HG03457 (cell line): ENCODE measurements around the gene GTPBP3.

Source experiments
- ATAC-seq: cut with Tn5 transposase; IDR thresholded peaks from one replicate; pipeline ENCODE4 v1.9.1; 2021; ENCODE audit warnings: moderate number of reproducible peaks; ENCODE audit not compliant: unreplicated experiment

Gene GTPBP3

GRCh38 chr19:17327654-17328516 is 9.5 kb upstream of the GTPBP3 start:
- ATAC-seq, result no peak

- no peak for ATAC-seq
Observed at GRCh38 chr19:17328517-17329365, 8.6 kb upstream of the GTPBP3 start.

GRCh38 chr19:17329366-17330261 is 7.7 kb upstream of the GTPBP3 start:
- ATAC-seq, result no peak

- no peak for ATAC-seq
Observed at GRCh38 chr19:17330262-17331044, 6.9 kb upstream of the GTPBP3 start.

- ATAC-seq, result no peak
Observed at GRCh38 chr19:17331045-17331558, 6.3 kb upstream of the GTPBP3 start.

GRCh38 chr19:17332360-17332676 is 5.0 kb upstream of the GTPBP3 start:
- ATAC-seq, result no peak

- no peak for ATAC-seq
Observed at GRCh38 chr19:17332677-17333581, 4.4 kb upstream of the GTPBP3 start.

GRCh38 chr19:17333611-17334413 is 3.5 kb upstream of the GTPBP3 start:
- no peak for ATAC-seq

GRCh38 chr19:17334414-17335409 is 2.6 kb upstream of the GTPBP3 start, which contains the start of gene ANO8:
Gene ANO8, minus strand, starts transcription at chr19:17334855. Its CDS starts 185 bp downstream, at chr19:17334670.
- no peak for ATAC-seq

- no peak for ATAC-seq
Observed at GRCh38 chr19:17335575-17335974, 1.8 kb upstream of the GTPBP3 start.

- ATAC-seq, result no peak
Observed at GRCh38 chr19:17337675-17338432, 501 bp downstream of the GTPBP3 start.

- ATAC-seq, result no peak
Observed at GRCh38 chr19:17338433-17339078, 1.2 kb downstream of the GTPBP3 start.

GRCh38 chr19:17339088-17339741 is 1.9 kb downstream of the GTPBP3 start:
- no peak for ATAC-seq

- no peak for ATAC-seq
Observed at GRCh38 chr19:17340302-17340870, 3.0 kb downstream of the GTPBP3 start.

GRCh38 chr19:17340871-17341357 is 3.6 kb downstream of the GTPBP3 start:
- ATAC-seq, result no peak
